Neural cell (in vitro differentiated cells): ENCODE data around the gene YWHAQ. TPM values are rescaled to one million over a fixed set of nuclear protein-coding genes. Genes with fewer than 3 reads are reported as not detected.
"Not testable (repeated sequence)": the region's sequence is repeated elsewhere in the genome, so short reads cannot be mapped to it uniquely, and the experiment has no call there.

Source experiments
- H2AFZ ChIP-seq: fragments of 200-600, 300-800 bp; sonication (generic), shearing (Covaris generic); 2 replicates; pipeline ENCODE4 v1.6.0; 2014; ENCODE audit warnings: low read depth, mild to moderate bottlenecking, antibody characterized with exemption, low read length, moderate library complexity
- H3F3A ChIP-seq: fragments of 200-600 bp; shearing (Covaris generic); 2 replicates; pipeline ENCODE4 v1.6.1; 2016; ENCODE audit warnings: mild to moderate bottlenecking, moderate library complexity, mixed read lengths, antibody characterized with exemption, low read length; ENCODE audit not compliant: insufficient read depth, poor library complexity, severe bottlenecking
- H3K27ac ChIP-seq: fragments of 200-600, 300-800 bp; sonication (generic), shearing (Covaris generic); 2 replicates; pipeline ENCODE4 v1.5.1; 2014; ENCODE audit warnings: mild to moderate bottlenecking, low read length, moderate library complexity
- H3K27me3 ChIP-seq: fragments of 300-800, 200-600 bp; sonication (generic), shearing (Covaris generic); 2 replicates; pipeline ENCODE4 v1.6.0; 2014; ENCODE audit warnings: mild to moderate bottlenecking, low read depth, low read length, moderate library complexity; ENCODE audit not compliant: insufficient read depth
- H3K36me3 ChIP-seq: fragments of 300-800, 200-600 bp; sonication (generic), shearing (Covaris generic); 2 replicates; pipeline ENCODE4 v1.5.1; 2014; ENCODE audit warnings: mild to moderate bottlenecking, antibody characterized with exemption, low read length, moderate library complexity; ENCODE audit not compliant: insufficient read depth
- H3K4me2 ChIP-seq: fragments of 300-800, 200-600 bp; sonication (generic), shearing (Covaris generic); 2 replicates; pipeline ENCODE4 v1.6.0; 2014; ENCODE audit warnings: mild to moderate bottlenecking, low read length
- H3K4me3 ChIP-seq: fragments of 300-800, 200-600 bp; sonication (generic), shearing (Covaris generic); 2 replicates; pipeline ENCODE4 v1.5.1; 2014; ENCODE audit warnings: mild to moderate bottlenecking, low read length, moderate library complexity
- H3K79me2 ChIP-seq: fragments of 200-600 bp; shearing (Covaris generic); replicated peaks from 2 replicates; pipeline ENCODE4 v1.6.0; 2014; ENCODE audit warnings: mild to moderate bottlenecking, low read length, moderate library complexity; ENCODE audit not compliant: insufficient read depth
- H3K9ac ChIP-seq: fragments of 300-800, 200-600 bp; sonication (generic), shearing (Covaris generic); 2 replicates; pipeline ENCODE4 v1.6.1; 2016; ENCODE audit warnings: mild to moderate bottlenecking, low read length, mixed read lengths
- H3K9me2 ChIP-seq: fragments of 200-600 bp; shearing (Covaris generic); 2 replicates; pipeline ENCODE4 v1.6.1; 2016; ENCODE audit warnings: mild to moderate bottlenecking, low read length, mixed read lengths; ENCODE audit not compliant: insufficient read depth
- H3K9me3 ChIP-seq: fragments of 200-600, 300-800 bp; sonication (generic), shearing (Covaris generic); 2 replicates; pipeline ENCODE4 v1.6.1; 2016; ENCODE audit warnings: mild to moderate bottlenecking, mixed run types, low read length, moderate library complexity, mixed read lengths
- H4K20me1 ChIP-seq: fragments of 200-600 bp; shearing (Covaris generic); 2 replicates; pipeline ENCODE4 v1.6.1; 2016; ENCODE audit warnings: mild to moderate bottlenecking, mixed run types; ENCODE audit not compliant: insufficient read depth
- EP300 ChIP-seq: fragments of 450-650 bp; conservative IDR thresholded peaks from 2 replicates; pipeline ENCODE4 v1.6.1; 2014; ENCODE audit warnings: antibody characterized with exemption, mild to moderate bottlenecking, moderate library complexity; ENCODE audit not compliant: poor library complexity, severe bottlenecking
- EZH2 ChIP-seq: fragments of 200-600, 300-800 bp; shearing (Covaris generic), sonication (generic); IDR thresholded peaks from 2 replicates; pipeline ENCODE4 v1.6.1; 2014; ENCODE audit warnings: antibody characterized with exemption, low read length, borderline replicate concordance, mild to moderate bottlenecking; ENCODE audit not compliant: insufficient read depth, poor library complexity, severe bottlenecking
- MXI1 ChIP-seq: fragments of 450-650 bp; conservative IDR thresholded peaks from 2 replicates; pipeline ENCODE4 v1.6.1; 2014; ENCODE audit warnings: antibody characterized with exemption, mild to moderate bottlenecking; ENCODE audit not compliant: poor library complexity, severe bottlenecking
- POLR2AphosphoS5 ChIP-seq: IDR thresholded peaks from 2 replicates; pipeline ENCODE4 v1.6.1; 2012
- RAD21 ChIP-seq: fragments of 450-650 bp; conservative IDR thresholded peaks from 2 replicates; pipeline ENCODE4 v1.6.1; 2014; ENCODE audit warnings: antibody characterized with exemption, mild to moderate bottlenecking, moderate library complexity
- SMC3 ChIP-seq: fragments of 450-650 bp; conservative IDR thresholded peaks from 2 replicates; pipeline ENCODE4 v1.6.1; 2014; ENCODE audit warnings: antibody characterized with exemption, mild to moderate bottlenecking, moderate library complexity; ENCODE audit not compliant: poor library complexity
- TAF1 ChIP-seq: IDR thresholded peaks from 2 replicates; pipeline ENCODE4 v1.6.1; 2012; ENCODE audit warnings: low read depth
- polyA plus RNA-seq: library from polyadenylated mRNA; depleted of rRNA; stranded (reverse); fragments of >200 nt; gene quantifications from 2 replicates; pipeline ENCODE4 v1.2.3, GENCODE V29; 2014
- TF ChIP-seq, protein P1 (sequence below): fragments of 450-650 bp; IDR thresholded peaks from 2 replicates; pipeline ENCODE4 v1.5.1; 2014; ENCODE audit warnings: antibody characterized with exemption, mild to moderate bottlenecking, moderate library complexity; ENCODE audit not compliant: poor library complexity, severe bottlenecking

YWHAQ gene
- polyA plus RNA-seq, 1 donor from 2014 or later = 1,446 TPM

DNA sequence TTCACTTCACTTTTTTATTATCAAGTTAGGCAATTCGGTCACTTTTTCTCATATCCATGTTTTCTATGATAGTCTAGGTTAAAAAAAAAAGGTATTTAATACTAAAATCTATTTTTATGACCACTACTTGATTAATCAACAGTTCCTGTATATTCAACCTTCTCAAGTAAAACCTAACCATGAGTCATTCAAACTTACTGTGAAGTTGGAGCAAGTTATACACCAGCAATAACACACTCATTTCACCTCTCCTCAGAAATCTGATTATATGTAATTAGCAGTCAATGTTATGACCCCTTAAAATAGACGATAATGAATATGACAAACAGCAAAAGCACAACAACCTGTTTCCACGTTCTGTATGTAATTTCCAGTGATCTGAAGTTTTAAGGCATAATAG lies 40.2 kb downstream of the YWHAQ start:
- no peak overlapping the region for H2AFZ ChIP-seq
- no peak overlapping the region for H3K4me3 ChIP-seq
- TF ChIP-seq EZH2 = no peak
- TF ChIP-seq EP300 = no peak
- no peak for TF ChIP-seq MXI1
- TF ChIP-seq, protein P1, sequence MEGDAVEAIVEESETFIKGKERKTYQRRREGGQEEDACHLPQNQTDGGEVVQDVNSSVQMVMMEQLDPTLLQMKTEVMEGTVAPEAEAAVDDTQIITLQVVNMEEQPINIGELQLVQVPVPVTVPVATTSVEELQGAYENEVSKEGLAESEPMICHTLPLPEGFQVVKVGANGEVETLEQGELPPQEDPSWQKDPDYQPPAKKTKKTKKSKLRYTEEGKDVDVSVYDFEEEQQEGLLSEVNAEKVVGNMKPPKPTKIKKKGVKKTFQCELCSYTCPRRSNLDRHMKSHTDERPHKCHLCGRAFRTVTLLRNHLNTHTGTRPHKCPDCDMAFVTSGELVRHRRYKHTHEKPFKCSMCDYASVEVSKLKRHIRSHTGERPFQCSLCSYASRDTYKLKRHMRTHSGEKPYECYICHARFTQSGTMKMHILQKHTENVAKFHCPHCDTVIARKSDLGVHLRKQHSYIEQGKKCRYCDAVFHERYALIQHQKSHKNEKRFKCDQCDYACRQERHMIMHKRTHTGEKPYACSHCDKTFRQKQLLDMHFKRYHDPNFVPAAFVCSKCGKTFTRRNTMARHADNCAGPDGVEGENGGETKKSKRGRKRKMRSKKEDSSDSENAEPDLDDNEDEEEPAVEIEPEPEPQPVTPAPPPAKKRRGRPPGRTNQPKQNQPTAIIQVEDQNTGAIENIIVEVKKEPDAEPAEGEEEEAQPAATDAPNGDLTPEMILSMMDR = no peak
- H3K9ac ChIP-seq = no peak overlapping the region
- no peaks in the 10 kb centered on the region for H3K9me3 ChIP-seq
- peaks cover 69% of the 10 kb centered on the region for H3K79me2 ChIP-seq
- H3K9me2 ChIP-seq = no peaks in the 10 kb centered on the region
- peaks cover 8% of the 10 kb centered on the region for H4K20me1 ChIP-seq
- H3K36me3 ChIP-seq = peaks cover 13% of the 10 kb centered on the region
- no peaks in the 10 kb centered on the region for H3K27me3 ChIP-seq
- no peak overlapping the region for H3K4me2 ChIP-seq
- H3K27ac ChIP-seq = no peak overlapping the region
- no peaks in the 10 kb centered on the region for H3F3A ChIP-seq

DNA sequence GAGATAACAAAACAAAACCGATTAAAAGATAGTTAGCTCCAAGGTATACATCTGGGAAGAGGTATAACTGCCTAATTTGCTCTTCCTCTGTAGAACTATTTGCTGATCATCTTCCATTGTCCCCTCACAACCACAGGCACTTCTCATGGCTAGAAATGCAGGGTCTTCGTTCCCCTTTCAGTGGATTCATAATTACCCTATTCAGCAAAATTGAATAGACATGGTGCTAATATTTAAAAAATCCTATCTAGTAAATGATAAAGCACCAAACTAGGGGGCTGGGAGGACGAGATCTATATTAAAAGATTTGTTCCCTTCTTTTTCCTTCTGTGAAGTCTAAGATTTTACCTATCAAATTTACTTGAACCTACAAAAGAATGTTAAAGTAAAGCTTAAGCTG lies 44.3 kb downstream of the YWHAQ start:
- Histone ChIP-seq H3F3A (no peaks in the 10 kb centered on the region), H3K9ac (no peak overlapping the region), H3K79me2 (peaks cover 30% of the 10 kb centered on the region), H3K36me3 (peaks cover 3% of the 10 kb centered on the region), H4K20me1 (peaks cover 16% of the 10 kb centered on the region), H3K27ac (no peak overlapping the region), H2AFZ (no peak overlapping the region), H3K27me3 (no peaks in the 10 kb centered on the region), H3K9me2 (no peaks in the 10 kb centered on the region), H3K4me2 (no peak overlapping the region), H3K9me3 (no peaks in the 10 kb centered on the region), H3K4me3 (no peak overlapping the region)
- TF ChIP-seq SMC3 = no peak
- TF ChIP-seq, protein P1 = no peak
- no peak for TF ChIP-seq EP300
- no peak for TF ChIP-seq POLR2AphosphoS5
- TF ChIP-seq EZH2 = no peak

DNA sequence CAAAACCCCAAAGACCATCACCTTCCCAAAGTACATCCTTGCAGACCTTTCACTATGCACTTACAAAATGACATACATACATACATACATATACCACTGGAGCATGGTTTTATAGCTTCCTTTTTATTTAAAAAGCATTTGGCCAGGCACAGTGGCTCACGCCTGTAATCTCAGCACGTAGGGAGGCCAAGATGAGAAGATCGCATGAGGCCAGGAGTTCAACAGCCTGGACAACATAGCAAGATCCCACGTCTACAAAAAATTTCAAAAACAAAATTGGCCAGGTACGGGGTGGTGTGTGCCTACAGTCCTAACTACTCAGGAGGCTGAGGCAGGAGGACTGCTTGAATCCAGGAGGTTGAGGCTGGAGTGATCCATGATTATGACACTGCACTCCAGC lies 45.3 kb downstream of the YWHAQ start:
- Histone ChIP-seq H3K9ac (no peak overlapping the region), H3F3A (no peaks in the 10 kb centered on the region), H3K4me2 (no peak overlapping the region), H3K27ac (no peak overlapping the region), H3K4me3 (no peak overlapping the region), H2AFZ (no peak overlapping the region), H3K9me2 (no peaks in the 10 kb centered on the region), H4K20me1 (peaks cover 16% of the 10 kb centered on the region), H3K9me3 (no peaks in the 10 kb centered on the region), H3K36me3 (peaks cover 3% of the 10 kb centered on the region), H3K27me3 (no peaks in the 10 kb centered on the region), H3K79me2 (peaks cover 21% of the 10 kb centered on the region)
- TF ChIP-seq TAF1 (no peak), POLR2AphosphoS5 (no peak), RAD21 (no peak)

DNA sequence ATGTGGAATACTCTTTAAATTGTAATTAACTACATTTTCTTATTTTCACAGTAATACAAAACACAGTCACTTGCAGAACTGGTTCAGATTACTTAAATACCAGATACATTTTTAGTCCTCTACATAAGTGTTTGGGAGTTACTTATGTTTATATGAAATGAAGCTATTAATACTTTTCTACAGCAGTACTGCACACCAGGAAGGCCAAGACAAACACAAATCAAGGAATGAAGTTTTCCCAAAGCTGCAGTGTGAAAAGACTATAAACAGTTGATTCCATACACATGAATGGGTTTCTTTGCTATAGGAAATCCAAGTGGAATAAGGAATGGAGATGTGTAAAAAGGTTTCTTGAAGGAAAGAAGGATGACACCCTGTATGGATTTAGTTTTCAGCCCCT lies 45.9 kb downstream of the YWHAQ start:
- Histone ChIP-seq H3K79me2 (peaks cover 15% of the 10 kb centered on the region), H4K20me1 (peaks cover 16% of the 10 kb centered on the region)
- not testable (repeated sequence) for H3K9me2 ChIP-seq, H3F3A ChIP-seq, H2AFZ ChIP-seq, H3K4me2 ChIP-seq, H3K27ac ChIP-seq, H3K9me3 ChIP-seq, H3K9ac ChIP-seq, H3K4me3 ChIP-seq, H3K27me3 ChIP-seq, H3K36me3 ChIP-seq
